ENCODE data around the gene CAPN13. TPM values are rescaled to one million over a fixed set of nuclear protein-coding genes. Genes with fewer than 3 reads are reported as not detected.

CAPN13 gene
- total RNA-seq, 8 experiments from 2014 or later, result 0.09 to 0.91 (median 0.36) TPM; not detected in 2

GRCh38 chr2:30675758-30676157 lies 131.5 kb downstream of the CAPN13 start:
- in situ Hi-C loops (cut with MboI; ENCODE audit: low pct_unique_long_range_greater_than_20kb in 2 of 9, low sequenced_read_pairs in 9 of 9, unreplicated experiment in 9 of 9), result loop anchor here in 1 of 9 experiments (25.0 kb wide), 1 partner anchor 213 kb away; no protein-coding TSS in a partner anchor
- no peak overlapping the region for H3K4me3 ChIP-seq
- ATAC-seq (replicated peaks in 6 of 8), result peak in 2 of 8 experiments; percentile 91 to 92
- H3K27ac ChIP-seq, result no peak overlapping the region
- 0 to 100% (median 90%) methylated on average over 1 to 2 of the region's 2 CpGs; no CpG with 5 or more reads in 4 of the 10 experiments for WGBS, 10 experiments
- H3K4me1 ChIP-seq (replicated peaks in 1 of 2), result peaks cover 20 to 24% of the 10 kb centered on the region in 2 donors

GRCh38 chr2:30673127-30673526 lies 134.1 kb downstream of the CAPN13 start:
- H3K4me1 ChIP-seq (replicated peaks in 1 of 2), result no peaks in the 10 kb centered on the region
- in situ Hi-C loops (cut with MboI; ENCODE audit: low pct_unique_long_range_greater_than_20kb in 2 of 9, low sequenced_read_pairs in 9 of 9, unreplicated experiment in 9 of 9), result loop anchor here in 1 of 9 experiments (25.0 kb wide), 1 partner anchor 111 kb away; no protein-coding TSS in a partner anchor
- ATAC-seq (replicated peaks in 6 of 8), result no peak
- no peak overlapping the region for H3K4me3 ChIP-seq
- 84 to 97% (median 87%) methylated on average over 2 to 4 of the region's 4 CpGs; no CpG with 5 or more reads in 1 of the 10 experiments for WGBS, 10 experiments
- no peak overlapping the region for H3K27ac ChIP-seq

Data from motor neuron (in vitro differentiated cells).